Stimulated activated CD8-positive, alpha-beta memory T cell treated with anti-CD3 and anti-CD28 coated beads, Interleukin-15, amount 100 ng/mL, for 24 hours (primary cell): ENCODE data around the gene OR2AG1.

Experiments used
- DNase-seq: peaks from one replicate; pipeline ENCODE4 v3.0.0-alpha.2; 2020; ENCODE audit warnings: low read depth

OR2AG1 gene

DNA sequence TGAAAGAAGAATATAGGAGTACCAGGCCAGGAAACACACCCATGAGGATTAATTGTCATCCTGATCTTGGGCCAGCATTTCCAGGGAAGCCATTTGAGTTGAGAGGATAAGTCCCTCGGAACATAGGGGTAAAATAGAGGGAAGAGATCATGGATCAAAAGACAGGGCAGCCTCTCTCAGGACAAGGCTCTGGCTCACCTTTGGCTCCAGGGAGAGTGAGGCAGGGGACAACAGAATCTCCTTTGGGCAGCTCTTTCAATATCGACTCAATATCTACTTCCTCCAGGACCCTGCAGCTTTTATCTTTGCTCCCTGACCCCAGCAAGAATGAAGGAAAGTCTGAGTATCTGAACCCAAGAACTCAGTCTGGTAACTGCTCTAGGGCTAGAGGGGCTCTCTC lies at the start of gene OR2AG1:
OR2AG1 (plus strand) TSS at position 301 of the 400 bp plus-strand sequence. CDS start 2,018 bp downstream, outside the sequence.
- no peak for DNase-seq

DNA sequence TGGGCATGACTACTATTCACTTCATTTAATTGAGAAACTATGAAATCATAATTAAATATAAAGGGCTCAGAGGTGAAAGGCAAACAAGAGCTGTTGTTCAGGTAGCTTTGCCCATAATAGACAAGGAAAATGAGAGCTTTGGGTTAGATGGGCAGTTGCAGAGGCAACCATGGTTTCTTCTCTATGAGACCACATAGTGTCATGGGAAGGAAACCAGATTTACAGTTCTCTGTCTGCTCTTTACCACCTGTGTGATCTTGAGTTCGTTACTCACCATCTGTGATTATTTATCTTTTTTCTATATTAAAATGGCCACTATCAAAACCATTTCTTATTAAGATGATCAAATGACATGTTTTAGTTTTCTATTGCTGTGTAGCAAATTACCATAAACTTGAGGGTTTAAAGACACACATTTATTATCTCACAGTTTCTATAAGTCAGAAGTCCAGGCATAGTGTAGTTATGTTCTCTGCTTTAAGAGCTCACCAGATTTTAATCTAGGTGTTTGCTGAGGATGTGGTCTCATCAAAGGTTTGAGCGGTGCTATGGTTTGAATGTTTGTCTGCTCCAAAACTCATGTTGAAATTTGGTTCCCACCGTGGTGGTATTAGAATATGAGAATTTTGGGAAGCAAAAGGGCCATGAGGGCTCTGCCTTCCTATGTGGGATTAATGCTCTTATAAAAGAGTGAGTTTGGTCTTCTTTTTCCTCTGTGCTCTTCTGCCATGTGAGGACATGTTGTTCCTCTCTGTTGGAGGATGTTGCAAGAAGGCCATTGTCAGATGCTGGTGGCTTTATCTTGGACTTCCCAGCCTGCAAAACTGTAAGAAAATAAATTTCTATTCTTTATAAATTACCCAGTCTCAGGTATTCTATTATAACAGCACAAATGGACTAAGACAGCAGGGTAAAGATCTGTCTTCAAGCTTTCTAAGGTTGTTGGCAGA lies 49.2 kb upstream of the OR2AG1 start:
- DNase-seq, result no peak

GRCh38 chr11:6734616-6735015 lies 48.2 kb upstream of the OR2AG1 start:
- DNase-seq, result no peak

- DNase-seq, result no peak
These were observed 47.5 kb upstream of the OR2AG1 start for GRCh38 chr11:6735306-6735705.

DNA sequence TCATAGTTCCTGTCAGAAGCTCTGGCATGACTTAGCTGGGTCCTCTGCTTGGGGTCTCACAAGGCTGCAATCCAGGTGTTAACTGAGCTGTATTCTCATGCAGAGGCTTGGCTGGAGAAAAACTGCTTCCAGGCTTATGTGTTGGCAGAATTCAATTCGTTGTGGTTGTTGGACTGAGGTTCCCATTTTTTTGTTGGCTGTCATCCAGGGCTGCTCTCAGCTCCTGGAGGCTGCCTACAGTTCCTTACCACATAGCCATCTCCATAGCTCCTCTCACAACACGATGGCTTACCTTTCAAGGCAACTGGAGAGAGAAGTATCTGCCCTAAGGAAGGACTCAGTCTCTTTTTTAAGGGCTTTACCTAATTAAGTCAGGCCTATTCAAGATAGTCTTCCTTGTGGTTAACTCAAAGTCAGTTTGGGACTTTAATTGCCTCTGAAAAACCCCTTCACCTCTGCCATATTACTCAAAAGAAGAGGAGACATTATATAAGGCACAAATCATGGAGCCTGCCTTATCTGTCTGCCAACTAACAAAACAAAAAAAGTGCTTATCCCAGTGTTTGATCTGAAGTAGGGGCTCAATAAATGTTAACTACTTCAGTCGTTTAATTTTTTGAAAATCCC lies 46.2 kb upstream of the OR2AG1 start:
- DNase-seq, result no peak

DNA sequence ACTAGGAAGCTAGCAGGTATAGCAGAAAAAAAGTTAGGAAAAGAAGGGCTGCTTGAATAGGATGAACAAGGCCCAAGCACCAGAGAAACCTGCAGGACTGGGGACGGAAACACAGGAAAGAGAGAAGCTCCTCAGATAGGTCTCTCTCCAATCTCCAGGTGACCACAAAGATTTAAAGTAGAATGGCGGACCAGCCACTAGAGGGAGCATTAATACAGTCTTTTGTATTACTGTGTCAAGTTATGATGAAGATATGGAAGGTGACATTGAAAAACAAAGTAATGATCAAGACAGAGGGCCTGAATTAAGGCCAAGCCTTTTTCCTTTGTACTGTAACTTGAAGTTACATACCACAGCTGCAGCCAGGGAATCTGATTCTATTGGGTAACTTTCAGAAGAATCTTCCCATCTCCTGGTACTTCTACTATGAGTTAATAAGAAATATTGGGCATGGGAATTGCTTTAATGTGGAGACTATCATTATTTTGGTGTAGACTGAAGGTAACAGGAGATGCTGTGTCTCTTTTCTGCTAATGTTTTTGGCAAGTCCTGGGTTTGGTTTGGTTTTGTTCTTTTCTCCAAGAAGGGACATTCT lies 44.9 kb upstream of the OR2AG1 start:
- no peak for DNase-seq

DNA sequence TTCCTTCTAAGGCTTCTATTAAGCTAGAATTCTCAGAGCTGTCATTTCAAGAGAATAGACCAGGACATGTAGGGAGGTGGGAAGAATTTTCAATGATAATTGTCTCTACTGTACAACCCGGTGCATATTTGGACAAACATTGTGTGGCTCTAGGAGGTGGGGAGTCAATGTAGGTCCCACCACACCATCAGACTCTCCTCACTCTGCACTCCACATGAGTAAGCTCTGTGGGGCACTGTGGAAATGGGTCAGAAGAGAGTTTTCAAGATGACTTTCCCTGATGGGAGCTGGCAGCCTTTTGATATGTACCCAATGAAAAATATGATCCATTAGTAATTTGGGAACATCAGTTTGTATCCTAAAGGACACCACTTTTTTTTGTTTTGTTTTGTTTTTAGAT lies 44.2 kb upstream of the OR2AG1 start:
- no peak for DNase-seq

- DNase-seq, result no peak
These were observed 40.6 kb upstream of the OR2AG1 start for GRCh38 chr11:6742260-6742659.

- DNase-seq, result no peak
These were observed 37.8 kb upstream of the OR2AG1 start for GRCh38 chr11:6745018-6745417.

- no peak for DNase-seq
These were observed 37.3 kb upstream of the OR2AG1 start for GRCh38 chr11:6745465-6746015.

DNA sequence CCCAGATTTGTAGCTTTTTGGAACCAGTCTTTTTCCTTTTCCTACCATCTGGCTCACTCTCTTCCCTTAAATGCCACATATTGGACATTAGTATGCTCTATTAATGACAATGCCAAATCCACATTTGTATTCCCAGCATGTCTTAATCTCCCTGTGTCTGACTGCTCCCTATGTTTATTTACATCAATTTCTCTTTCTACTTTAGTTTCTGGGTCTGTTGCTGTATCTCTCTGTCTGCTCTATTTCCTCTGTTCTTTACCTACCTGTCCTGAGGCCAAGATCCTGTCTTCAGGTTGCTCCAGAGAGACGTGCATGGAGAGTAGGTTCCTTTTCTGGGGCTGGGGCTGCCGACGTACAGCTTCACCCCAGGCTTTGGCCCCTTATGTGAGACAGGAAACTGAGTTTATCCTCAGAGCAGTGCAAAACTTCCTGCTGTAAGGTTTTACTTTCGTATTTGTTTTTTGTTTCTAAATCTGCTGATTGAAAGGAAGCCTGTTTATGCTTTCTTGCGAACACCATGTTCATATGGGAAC lies 36.7 kb upstream of the OR2AG1 start:
- DNase-seq, result no peak

DNA sequence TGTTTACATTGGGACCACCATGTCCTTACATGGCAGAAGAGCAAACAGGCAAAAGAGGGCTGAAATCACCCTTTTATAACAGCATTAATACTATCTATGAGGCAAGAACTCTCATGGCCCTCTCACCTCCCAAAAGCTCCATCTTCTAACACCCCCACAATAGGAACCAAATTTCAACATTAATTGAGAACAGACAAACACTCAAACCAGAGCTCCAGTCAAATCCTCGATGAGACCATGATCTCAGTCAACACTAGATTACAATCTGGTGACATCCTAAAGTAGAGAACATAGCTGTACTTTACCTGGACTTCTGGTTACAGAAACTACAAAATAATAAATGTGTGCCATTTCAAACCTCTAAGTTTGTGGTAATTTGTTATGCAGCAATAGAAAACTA lies 36.2 kb upstream of the OR2AG1 start:
- no peak for DNase-seq

GRCh38 chr11:6747097-6747668 lies 35.6 kb upstream of the OR2AG1 start:
- no peak for DNase-seq

GRCh38 chr11:6755303-6755952 lies 27.4 kb upstream of the OR2AG1 start:
- DNase-seq, result no peak

GRCh38 chr11:6755953-6756347 lies 26.9 kb upstream of the OR2AG1 start:
- DNase-seq, result no peak

DNA sequence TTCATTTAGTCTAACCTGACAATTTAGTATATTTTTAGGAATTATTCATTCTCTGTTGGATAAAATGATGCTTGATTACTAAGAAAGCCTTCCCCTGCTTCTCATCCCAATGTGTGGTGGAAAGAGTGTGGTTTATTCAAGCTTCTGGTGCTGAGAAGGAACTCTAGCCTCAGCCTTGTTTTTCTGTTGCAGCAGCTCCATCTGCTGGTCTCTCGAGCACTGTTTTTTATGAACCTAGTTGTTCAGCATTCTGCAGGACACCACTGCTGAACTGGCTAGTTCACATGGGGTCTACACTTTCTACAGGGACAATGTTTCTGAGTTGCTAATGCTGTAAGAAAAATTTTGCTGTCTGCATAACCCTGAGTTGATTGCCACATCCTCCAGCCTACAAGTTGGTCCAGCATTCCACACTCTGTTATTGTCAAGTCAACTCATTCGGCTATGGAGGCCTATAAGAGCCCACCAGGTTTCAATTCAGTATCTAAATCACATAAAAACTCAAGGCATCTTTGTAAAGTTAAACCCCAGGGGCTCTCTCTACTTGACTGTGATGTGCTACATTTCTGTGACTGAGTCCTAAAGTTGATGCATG lies 25.4 kb upstream of the OR2AG1 start:
- no peak for DNase-seq

DNA sequence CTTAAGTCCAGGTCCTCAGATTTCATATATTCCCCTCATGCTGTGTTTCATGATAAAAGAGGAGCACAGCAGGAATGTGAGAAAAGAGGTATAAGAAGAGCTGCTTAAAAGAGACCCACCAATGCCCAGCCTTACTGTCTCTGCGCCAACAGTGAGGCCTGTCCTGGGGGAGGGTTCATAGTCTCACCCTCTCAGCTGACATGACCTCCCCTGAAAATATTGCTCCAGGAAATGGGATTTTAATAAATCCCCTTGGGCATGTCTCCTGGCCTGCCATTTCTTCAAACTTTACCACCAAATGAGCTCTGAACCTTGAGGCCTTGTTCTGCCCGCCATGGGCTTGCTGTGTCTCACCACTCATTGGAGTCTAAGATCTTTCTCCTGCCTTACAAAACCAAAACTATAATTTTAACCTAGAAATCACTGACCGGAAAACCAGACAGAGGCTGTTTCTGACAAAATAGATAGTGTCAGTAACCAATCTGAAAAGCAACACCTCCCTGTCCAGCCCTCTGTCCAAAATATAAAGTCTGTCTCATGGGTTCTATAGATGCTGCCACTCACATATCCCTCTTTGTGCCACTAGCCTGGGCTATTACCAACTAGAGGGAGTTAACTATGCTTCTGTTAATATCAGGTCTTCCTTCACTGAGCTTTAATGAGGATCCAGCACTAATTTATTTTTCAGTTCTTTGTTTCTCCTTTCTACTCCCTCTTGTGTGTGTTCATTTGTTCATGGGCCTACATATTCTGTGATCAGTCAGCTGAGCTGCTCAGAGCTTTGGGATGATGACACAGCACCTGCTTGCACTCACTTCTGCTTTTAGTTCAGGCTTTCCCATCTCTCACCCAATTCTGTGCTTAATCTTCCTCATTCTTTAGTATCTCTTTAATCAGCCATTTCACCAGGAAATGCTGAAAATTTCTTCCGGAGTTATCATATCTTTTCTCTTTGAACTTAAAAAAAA lies 10.6 kb upstream of the OR2AG1 start, which contains the start of gene OR2AG2:
OR2AG2 (minus strand) TSS at position 51 of the 968 bp plus-strand sequence. CDS start 3,019 bp downstream, outside the sequence.
- no peak for DNase-seq

GRCh38 chr11:6778518-6778917 lies 4.3 kb upstream of the OR2AG1 start:
- DNase-seq, result no peak

- DNase-seq, result no peak
These were observed 2.0 kb upstream of the OR2AG1 start for GRCh38 chr11:6780829-6781228.

DNA sequence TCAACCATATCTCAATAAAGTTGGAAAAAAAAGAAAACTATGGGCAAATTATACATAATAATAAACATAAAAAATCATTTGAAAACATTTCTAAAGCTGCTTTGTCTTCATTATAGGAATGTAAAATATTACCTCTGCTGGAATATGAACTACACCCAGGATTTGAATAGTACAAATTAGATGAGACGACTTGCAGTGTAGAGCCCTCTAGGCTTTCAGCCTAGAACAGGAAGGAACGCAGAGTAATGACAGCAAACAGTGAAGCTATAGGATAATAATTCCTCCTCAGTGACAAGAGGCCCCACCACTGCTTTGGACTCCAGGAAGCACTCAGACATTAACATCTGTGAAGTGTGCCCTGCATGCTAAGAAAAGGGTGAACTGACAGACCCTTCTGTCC lies 7.7 kb downstream of the OR2AG1 start:
- DNase-seq, result no peak
